Measurements from ENCODE around the gene EIF4G3.
"Not testable (repeated sequence)": the region's sequence is repeated elsewhere in the genome, so short reads cannot be mapped to it uniquely, and the experiment has no call there.

EIF4G3 gene

DNA sequence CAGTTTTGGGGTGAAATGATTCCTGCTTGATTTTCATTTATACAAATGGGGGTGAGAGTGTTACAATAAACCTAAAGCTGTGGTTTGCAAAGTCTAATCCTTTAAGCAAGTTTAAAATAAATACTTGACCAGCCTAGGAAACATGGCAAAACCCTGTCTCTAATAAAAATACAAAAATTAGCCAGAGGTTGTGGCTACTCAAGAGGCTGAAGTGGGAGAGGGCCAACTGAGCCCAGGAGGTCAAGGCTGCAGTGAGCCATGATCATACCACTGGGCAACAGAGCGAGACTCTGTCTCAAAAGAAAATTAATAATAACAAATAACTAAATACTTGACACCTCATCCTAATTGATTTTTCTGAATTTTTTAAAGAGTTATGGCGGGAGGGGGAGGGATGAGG lies 110.8 kb downstream of the EIF4G3 start:
- no peak for DNase-seq

DNA sequence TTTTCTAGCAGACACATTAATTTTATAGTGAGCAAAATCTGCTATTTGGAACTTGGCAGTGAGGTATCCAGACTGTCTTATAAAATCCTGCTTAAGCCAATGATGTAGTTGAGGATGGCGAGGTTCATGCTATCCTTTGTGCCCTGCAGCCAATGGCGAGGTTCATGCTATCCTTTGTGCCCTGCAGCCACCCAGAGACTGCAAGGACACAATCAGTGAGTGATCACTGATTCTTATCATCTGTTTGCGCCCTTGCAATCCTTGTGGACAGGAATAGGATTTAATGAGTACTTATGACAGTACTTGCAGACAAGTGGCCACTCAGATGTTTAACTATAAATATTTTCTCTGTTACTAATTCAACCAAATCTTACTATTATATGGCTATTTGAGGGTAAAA lies 112.6 kb downstream of the EIF4G3 start:
- no peak for DNase-seq

DNA sequence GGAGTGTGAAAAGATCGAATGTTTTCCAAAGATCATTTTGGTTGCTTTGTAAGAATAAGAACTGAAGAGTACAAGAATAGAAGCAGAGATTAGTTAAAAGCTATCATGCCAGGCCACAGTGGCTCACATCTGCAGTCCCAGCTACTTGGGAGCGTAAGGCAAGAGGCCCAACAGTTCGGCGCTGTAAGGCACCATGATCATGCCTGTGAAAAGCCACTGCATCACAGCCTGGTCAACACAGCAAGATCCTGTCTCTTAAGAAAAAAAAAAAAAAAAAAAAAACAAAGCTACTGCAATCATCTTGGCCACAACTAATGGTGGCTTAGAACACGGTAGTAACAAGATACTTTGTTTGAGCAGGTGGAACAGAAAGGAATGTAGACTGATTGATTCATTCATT lies 116.2 kb downstream of the EIF4G3 start:
- DNase-seq: no peak

DNA sequence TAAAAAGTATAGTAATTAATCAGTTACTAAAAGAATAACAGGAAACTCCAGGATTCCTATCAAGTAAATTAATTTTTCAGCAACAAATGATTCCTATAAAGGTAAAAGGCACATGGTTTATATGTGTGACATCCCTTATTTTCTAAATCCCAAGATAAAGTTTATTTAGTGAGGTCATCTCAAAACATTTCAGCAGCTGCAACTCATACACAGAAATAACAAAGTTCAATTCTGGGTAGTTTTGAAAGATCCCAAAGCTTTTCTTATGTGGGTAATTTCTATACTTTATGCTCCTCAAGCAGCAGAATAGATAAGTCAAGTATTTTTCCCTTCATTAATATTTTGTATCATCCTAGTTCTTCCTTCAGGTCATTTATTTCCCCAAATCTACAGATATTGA lies 117.7 kb downstream of the EIF4G3 start:
- no peak for DNase-seq

DNA sequence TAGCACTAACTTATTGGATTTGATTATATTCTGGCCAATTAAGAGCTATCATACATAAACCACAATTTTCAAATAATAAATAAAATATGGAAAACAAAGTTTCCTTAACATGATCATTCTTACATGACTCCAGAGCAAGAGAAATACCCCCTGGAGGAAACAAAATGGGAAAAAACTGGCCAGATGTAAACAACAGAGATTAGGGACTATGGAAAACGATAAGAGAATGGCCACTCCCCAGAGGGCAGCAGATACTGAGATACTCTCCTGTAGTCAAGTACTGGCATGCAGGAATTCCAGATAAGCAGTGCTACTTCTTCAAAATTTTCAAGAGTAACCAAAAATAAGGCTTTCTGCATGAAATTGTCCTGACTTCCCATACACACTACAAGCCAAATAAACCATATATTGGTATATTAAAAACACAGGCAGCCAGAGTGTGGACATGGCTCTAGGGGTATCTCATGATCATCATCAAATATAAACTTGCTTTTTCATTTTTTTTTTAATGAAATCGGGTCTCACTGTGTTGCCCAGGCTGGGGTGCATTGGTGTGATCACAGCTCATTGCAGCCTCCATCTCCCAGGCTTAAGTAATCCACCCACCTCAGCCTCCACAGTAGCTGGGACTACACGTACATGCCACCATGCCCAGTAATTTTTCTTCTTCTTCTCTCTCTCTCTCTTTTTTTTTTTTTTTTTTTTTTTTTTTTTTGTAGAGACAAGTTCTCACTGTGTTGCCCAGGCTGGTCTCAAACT lies 118.5 kb downstream of the EIF4G3 start:
- no peak for DNase-seq

DNA sequence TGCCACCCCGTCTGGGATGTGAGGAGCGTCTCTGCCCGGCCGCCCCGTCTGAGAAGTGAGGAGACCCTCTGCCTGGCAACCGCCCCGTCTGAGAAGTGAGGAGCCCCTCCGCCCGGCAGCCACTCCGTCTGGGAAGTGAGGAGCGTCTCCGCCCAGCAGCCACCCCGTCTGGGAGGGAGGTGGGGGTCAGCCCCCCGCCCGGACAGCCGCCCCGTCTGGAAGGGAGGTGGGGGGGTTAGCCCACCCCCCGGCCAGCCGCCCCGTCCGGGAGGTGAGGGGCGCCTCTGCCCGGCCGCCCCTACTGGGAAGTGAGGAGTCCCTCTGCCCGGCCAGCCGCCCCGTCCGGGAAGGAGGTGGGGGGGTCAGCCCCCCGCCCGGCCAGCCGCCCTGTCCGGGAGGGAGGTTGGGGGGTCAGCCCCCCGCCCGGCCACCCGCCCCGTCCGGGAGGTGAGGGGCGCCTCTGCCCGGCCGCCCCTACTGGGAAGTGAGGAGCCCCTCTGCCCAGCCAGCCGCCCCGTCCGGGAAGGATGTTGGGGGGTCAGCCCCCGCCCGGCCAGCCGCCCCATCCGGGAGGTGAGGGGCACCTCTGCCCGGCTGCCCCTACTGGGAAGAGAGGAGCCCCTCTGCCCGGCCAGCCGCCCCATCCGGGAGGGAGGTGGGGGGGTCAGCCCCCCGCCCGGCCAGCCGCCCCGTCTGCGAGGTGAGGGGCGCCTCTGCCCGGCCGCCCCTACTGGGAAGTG lies 123.3 kb downstream of the EIF4G3 start:
- not testable (repeated sequence) for DNase-seq

DNA sequence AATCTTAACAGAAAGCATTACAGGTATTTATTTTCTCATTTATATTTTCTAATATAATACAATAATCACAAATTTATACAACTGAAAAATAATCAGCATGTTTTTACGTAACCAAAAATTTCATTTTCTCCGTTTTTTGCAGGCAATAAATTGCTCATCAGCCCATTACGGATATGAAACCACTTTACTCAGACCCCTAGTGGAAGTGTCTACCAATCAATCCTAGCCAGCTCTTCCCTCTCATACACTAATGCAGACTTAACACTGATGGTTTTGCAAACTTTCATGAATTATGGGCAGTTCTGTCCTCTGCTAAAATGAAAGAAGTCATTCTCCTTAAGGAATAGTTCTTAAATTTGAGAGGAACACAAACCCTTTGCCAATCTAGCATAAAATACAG lies 124.7 kb downstream of the EIF4G3 start:
- DNase-seq: no peak

DNA sequence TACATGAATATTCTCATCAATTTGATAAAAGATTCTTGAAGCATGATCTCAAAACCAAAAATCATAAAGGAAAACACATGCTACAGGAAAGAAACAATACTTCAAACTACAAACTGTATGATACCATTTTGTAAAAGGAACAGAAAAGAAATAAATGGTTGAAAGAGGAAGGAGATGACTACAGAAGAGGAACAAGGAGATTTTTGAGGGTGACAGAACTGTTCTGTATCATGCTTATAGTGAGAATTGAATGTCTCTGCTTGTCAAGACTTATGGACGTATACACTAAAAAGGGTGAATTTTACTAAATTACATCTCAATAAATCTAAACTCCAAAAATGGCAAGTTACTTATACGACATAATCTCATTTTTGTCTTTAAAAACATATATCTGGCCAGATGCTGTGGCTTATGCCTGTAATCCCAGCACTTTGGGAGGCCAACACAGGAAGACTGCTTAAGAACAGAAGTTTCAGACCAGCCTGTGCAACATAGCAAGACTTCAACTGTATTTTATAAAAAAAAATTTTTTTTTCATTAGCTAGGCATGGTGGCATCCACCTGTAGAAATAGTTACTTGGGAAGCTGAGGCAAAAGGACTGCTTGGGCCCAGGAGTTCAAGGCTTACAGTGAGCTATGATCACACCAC lies 125.4 kb downstream of the EIF4G3 start:
- DNase-seq: no peak

DNA sequence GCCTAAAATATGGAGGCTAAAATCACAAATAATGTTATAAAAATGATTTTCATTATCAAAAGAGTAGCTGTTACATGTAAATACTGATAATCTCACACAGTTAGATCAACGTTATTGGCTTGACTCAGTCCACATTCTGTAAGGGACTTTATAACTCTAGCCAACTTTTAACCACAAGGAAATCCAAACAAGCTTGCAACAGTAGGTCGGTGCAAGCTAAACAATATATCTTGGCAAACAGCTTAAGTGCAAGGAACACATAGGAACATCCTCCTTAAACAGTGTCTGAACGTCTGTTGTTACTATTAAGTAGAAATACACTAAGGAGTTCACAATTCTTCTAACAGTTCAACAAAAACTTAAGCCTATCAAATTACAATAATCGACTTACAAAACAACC lies 126.7 kb downstream of the EIF4G3 start:
- no peak for DNase-seq

DNA sequence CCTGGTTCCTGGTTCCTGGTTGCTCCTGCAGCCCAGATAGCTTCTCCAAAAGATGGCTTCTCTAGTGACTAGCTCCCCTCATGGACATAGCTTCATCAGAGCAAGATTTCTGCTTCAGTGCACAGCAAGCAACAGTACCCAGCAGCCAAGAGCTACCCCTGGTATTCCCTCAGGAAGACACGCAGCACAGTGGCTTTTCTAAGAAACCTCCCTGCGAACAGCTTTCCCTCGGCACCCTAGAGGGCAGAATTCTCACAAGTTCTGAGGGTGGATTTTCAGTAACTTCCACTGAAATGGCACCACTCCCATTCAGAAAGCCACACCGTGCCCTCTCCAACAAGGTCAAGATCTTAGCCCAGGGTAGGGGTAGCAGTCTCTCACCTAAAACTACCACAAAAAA lies 128.2 kb downstream of the EIF4G3 start:
- no peak for DNase-seq

DNA sequence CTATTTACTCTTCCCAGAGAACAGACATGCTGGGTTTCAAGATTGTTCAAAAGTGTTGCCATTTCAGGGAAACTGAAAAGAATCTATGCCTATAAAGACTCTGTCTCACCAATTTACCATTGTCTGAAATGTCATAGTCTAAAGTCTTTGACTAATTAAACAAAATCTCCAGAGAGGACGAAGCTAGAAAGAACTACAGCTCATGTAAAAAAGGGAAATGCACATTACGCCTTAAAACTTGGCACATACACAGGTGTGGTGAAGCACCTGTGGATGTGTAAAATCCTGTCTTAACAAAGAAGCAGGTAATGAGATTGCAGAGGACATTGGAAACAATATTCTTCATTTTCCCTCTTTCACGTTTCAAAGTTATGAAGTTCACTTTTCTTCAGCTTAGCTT lies 130.6 kb downstream of the EIF4G3 start:
- no peak for DNase-seq

DNA sequence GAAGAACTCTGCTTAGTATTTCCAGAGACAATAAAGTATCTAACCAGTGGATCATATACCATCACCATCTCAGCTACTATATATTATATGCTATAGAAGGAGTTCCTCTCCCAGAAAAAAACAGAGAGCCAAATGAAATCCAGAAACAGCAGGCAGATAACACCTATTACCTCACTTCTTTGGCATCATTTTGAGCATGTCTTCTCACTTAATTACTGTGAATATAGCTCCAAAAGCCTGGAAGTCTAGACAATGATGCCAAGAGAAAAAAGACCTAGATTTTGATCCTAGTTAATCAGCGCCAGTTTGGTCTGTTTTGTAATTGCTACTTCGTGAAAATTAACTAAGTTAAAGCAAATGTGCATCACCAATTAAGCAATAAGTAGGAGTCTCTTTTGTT lies 131.3 kb downstream of the EIF4G3 start:
- DNase-seq: no peak

DNA sequence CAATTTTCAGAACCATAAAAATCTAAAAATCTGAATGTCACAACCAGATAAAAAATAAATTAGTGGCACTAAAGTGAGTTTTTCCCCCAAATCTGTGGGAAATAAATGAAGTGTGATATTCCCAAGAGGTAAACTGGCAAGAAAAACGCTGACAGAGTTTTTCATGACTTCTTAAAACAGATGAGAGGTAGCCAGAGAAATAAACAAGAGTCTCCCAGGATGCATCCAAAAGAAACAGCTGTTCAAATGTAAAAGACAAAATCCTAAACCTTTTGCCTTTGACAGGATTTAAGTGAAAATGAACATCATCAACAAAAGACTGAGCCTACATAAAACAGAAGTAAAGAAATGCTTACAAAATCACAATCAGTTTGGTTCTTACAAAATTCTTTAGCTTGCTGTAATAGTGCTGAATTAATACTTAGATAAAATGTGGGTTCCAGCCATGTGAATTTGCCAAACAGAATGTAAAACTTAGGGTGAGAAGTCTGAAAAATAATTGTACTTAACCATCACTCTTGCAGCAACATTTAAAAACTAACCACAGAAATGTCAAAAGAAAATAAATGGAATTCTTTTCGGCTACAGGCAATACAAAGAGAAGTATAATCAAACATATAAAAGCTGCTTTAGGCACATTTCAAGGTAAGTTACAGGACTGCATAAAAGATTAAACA lies 133.6 kb downstream of the EIF4G3 start:
- DNase-seq: no peak

DNA sequence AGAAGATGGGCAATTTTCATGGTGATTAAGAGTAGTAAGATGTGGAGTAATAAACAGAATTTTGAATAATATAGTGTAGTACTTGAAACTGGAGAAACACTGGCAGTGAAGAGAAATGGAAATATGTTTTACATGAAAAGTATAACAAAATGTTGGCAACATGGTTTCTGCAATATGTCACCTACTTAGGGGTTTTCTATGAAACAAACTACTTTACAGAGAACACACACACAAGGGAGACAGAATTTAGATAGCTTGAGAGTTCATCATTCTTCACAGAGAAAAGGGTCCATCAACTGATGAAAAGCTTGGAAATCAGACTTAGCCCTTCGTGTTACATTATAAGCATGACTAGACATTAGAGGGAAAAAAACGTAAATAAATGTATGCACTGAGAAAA lies 135.2 kb downstream of the EIF4G3 start:
- no peak for DNase-seq

DNA sequence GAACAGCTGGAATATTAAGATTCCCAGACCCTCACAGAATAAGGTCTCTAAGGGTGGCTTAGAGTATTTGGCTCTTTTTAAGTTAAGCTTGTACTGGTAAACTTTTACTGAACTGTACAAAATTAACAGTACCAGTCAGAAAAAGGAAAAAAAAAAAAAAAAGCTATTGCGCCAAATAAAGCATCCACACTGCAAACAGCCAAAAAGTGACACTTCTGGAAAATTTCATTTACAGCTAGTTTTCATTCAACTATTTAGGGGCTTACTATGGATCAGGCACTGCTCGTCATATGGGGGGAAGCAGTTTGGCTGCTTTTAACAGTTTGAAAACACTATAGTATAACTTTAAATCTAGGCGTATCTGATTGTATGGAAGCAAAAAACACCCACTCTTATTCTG lies 139.6 kb downstream of the EIF4G3 start:
- DNase-seq: no peak

DNA sequence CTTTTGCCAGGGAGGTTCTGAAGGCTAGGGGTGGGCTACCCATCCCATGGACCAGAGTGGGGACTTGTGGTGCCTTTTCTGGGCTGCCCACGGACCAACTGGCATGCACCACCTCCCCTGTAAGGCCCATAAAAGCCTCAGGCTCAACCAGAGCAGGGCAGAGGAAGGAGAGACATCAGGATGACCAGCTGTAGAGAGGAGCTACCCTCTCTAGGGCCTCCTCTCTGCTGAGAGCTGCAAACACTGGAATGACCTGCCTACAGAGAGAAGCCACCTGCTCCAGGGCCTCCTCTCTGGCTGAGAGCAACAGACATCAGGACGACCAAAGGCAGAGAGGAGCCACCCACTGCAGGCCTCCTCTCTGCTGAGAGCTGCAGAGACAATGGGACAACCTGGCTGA lies 140.9 kb downstream of the EIF4G3 start:
- no peak for DNase-seq

DNA sequence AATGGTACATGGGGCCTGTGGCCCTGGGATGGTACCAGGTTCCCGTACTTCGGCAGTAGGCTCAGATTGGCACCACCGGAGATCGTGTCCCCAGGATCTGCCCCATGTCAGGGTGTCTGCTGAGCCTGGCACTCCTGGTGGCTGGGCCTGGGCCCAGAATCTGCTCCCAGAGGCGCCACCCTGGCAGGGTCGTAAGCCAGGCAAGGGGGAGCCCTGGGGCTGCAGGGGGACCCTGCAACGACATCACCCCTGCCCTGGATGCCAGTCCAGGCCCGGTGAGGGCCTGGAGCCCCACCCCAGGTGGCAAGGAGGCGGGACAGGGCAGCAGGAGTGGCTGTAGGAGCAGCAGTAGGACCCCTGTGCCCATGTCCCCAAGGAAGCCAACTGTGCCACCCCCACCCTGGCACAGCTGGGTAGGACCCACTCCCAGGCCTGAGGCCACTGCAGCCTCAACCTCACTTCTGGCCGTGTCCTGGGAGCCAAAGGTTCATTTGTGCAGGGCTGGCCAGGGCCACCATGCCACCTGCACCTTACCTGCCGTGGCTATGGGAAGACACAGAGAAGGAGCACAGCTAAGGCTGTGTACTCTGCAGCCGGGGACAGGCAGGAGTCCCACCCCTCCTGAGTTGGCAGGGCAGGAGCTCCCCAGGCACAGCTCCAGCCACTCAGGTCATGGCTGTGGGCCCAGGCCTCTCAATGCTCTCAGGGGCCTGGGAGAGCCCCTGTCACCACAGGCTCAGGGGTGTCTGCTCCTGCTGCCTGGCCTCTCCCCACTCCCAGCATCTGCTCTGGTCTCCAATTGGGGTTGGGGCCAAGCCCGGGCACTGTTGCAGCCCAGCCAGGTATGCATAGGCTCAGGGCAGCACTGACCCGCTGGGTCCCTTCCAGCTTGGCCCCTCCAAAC lies 141.7 kb downstream of the EIF4G3 start:
- no peak for DNase-seq

DNA sequence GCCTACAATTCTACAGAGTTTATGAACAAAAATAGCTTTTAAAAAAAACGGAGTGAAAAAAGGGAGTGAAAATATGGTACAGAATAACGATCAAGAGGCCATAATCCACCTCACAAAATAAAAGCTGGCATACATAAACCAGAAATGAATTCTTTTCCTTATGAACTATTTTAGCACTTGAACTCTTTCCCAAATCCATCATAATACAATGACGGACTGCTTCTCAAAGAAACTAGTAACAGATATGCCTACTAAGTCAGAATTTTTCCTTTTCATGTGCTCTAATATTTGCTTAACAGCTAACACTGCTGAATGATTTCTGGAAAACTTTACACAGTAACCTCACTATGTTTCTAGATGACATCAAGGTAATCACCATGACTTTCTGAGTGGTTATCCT lies 144.0 kb downstream of the EIF4G3 start:
- DNase-seq: no peak

DNA sequence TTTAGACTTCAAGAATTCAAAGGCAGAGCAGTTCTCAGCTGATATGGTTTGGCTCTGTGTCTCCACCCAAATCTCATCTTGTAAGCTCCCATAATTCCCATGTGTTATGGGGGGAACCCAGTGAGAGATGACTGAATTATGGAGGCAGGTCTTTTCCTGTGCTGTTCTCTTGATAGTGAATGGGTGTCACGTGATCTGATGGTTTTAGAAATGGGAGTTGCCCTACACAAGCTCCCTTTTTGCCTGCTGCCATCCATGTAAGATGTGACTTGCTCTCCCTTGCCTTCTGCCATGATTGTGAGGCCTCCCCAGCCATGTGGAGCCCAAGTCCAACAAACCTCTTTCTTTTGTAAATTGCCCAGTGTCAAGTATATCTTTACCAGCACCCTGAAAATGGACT lies 146.5 kb downstream of the EIF4G3 start:
- DNase-seq: no peak

DNA sequence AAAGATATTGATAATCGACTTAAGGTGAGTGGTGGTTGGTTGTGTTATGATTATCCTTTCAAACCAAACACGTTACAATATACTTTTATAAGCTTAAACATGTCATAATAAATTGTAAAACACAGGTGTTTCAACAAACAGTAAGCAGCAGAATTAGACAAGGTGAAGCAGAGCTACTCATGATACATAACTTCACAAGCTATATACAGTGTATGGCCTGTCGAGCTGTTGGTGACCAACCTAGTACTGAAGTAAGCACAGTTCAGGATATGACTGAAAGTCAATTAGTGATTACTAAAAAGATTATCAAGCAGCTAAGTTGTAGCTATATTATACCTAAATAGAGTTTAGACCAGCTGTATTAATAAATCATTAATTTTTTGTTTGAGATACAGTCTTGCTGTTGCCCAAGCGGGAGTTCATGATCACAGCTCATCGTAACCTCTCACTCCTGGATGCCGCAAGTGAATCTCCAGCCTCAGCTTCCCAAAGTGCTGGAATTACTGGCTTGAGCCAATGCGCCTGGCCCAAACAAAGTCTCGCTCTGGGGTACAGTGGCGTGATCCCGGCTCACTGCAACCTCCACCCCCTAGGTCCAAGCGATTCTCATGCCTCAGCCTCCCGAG lies 148.1 kb downstream of the EIF4G3 start:
- DNase-seq: no peak

DNA sequence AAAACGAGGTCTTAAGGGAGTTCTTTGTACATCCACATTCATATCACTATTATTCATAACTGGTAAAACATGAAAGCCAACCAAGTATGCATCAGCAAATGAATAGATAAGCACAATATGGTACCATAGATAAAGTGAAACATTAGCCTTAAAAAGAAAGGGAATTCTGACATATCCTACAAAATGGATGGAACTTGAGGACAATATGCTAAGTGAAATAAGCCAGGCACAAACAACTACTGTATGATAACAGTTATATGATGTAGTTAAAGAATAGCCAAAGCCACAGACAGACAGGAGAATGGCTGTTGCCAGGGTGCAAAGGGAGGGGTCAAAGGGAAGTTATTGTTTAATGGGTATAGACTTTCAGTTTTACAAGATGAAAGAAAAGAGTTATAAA lies 148.9 kb downstream of the EIF4G3 start:
- no peak for DNase-seq

DNA sequence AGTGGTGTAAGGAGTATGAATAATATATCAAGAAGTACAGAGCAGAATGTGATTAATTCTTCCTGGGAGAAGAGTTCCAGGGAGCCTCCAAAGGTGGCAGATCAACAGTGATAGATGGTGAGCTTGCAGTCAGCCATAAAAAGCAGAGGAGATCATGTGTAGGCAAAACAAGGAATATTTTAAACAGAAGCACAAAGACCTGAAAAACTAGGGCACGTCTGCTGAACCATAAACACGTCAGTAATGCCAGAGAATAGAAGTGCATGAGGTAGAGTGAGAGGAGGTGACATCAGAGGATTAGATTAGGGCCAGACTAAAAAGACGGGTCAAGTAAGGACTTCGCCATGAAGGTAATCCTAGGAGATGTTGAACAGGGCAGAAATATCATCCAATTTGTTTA lies 151.8 kb downstream of the EIF4G3 start:
- DNase-seq: no peak

Data from T1000 (cell line).